Breast epithelium (tissue), 3 donors: Measurements from ENCODE around the gene RPUSD1.

ENCODE experiments used
- CTCF ChIP-seq, 3 donors: fragments of 450-650 bp; IDR thresholded peaks; one replicate each; pipeline ENCODE4 v1.5.1; 2016 to 2017; ENCODE audit warnings: antibody characterized with exemption in 3 of 3, mild to moderate bottlenecking in 3 of 3, moderate library complexity in 3 of 3
- POLR2A ChIP-seq: fragments of 450-650 bp; IDR thresholded peaks from one replicate; pipeline ENCODE4 v1.6.1; 2016; ENCODE audit warnings: antibody characterized with exemption, mild to moderate bottlenecking, moderate library complexity
- POLR2AphosphoS5 ChIP-seq, 3 donors: sonication (generic); formaldehyde crosslinking; IDR thresholded peaks; one replicate each; pipeline ENCODE4 v1.6.1; 2017; ENCODE audit warnings: antibody characterized with exemption in 3 of 3

DNA sequence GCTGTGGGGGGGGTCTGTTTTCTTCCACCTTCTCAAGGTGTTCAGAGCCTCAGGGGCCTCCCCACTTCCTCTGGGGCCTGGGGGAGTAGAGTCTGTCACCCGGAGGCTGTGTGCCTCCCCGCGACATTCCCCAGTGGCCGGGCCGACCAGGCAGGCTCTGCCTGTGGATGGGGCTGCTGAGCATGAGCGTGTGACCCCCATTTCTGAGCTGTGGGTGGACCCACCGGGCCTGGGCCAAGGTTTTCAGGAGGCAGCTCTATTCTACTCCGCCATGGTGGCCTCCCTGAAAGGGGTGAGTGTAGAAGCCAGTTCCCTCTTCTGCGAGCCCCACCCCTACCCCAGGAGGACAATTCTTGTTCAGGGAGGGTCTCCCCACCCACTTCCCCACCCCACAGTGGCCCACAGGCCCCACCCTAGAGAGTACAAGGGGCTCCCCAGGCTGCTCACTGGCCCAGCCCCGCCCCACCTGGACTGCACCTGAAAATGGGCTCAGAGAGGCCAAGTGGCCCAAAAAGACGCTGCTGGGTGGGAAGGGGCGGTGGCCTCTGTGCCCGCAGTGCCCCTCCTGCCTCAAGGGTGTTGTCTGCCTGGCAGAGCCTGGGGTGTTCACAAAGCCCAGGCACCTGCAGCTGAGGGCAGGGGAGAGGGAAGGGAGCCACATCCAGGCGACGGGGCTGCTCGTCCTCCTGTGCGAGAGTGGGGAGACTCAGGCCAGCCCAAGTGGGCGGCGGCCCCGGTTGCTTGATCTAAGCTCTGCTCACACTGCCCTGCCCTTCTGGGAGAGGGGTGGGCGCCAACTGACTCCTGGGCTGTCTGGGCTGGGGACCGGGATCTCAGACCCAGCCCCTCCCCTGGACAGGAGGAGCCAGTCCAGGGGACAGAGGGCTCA is 26.3 kb downstream of the RPUSD1 start:
- TF ChIP-seq POLR2AphosphoS5 (IDR thresholded peaks at IDR 0.05) = no peak
- no peak for TF ChIP-seq CTCF (IDR thresholded peaks at IDR 0.05)
- TF ChIP-seq POLR2A = no peak
